Choroid plexus epithelial cell (primary cell): ENCODE measurements around the gene KCNJ5.

Source experiments
- DNase-seq: peaks from one replicate; pipeline ENCODE4 v3.0.0-alpha.2; 2010; ENCODE audit warnings: low read depth
- H3K4me3 ChIP-seq: 2 replicates; pipeline ENCODE4 v1.5.1; 2011; ENCODE audit warnings: low read depth, mild to moderate bottlenecking, control low read depth, low read length, moderate library complexity
- TF ChIP-seq, protein P1 (sequence below): conservative IDR thresholded peaks from 2 replicates; pipeline ENCODE4 v1.5.1; 2011; ENCODE audit warnings: low read depth, mild to moderate bottlenecking, control low read depth, inconsistent platforms, low read length, moderate library complexity

Gene KCNJ5

GRCh38 chr11:128942817-128943427, 51.8 kb downstream of the KCNJ5 start, which contains the start of gene TP53AIP1:
Gene TP53AIP1 (minus strand): TSS chr11:128942871. CDS start chr11:128937818, 5,053 bp downstream.
- TF ChIP-seq, protein P1, sequence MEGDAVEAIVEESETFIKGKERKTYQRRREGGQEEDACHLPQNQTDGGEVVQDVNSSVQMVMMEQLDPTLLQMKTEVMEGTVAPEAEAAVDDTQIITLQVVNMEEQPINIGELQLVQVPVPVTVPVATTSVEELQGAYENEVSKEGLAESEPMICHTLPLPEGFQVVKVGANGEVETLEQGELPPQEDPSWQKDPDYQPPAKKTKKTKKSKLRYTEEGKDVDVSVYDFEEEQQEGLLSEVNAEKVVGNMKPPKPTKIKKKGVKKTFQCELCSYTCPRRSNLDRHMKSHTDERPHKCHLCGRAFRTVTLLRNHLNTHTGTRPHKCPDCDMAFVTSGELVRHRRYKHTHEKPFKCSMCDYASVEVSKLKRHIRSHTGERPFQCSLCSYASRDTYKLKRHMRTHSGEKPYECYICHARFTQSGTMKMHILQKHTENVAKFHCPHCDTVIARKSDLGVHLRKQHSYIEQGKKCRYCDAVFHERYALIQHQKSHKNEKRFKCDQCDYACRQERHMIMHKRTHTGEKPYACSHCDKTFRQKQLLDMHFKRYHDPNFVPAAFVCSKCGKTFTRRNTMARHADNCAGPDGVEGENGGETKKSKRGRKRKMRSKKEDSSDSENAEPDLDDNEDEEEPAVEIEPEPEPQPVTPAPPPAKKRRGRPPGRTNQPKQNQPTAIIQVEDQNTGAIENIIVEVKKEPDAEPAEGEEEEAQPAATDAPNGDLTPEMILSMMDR = no peak
- no peak within 1 kb of the TSS for H3K4me3 ChIP-seq
- no peak for DNase-seq

GRCh38 chr11:128943428-128943976, 52.3 kb downstream of the KCNJ5 start:
- TF ChIP-seq, protein P1 = no peak
- DNase-seq = no peak
- no peak overlapping the region for H3K4me3 ChIP-seq

DNA sequence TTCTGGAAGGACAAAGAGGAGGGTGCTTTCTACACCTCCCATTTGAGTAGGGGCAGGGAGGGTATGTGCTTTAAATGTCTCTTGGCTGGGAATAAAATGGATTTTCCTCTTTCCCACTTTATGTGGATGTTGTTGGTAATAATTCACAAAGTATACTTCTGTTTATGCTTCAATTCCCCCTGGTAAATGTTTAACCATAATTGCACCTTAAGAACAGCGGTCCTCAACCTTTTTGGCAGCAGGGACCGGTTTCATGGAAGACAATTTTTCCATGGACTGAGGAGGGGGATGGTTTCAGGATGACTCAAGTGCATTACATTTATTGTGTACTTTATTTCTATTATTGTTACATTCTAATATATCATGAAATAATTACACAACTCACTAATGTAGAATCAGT, 55.5 kb downstream of the KCNJ5 start:
- no peak for DNase-seq
- TF ChIP-seq, protein P1 = no peak
- no peak overlapping the region for H3K4me3 ChIP-seq

GRCh38 chr11:128947773-128948172, 56.6 kb downstream of the KCNJ5 start:
- TF ChIP-seq, protein P1 = no peak
- H3K4me3 ChIP-seq = no peak overlapping the region
- no peak for DNase-seq

GRCh38 chr11:128948583-128948982, 57.4 kb downstream of the KCNJ5 start:
- TF ChIP-seq, protein P1 = peak; percentile 29
- no peak for DNase-seq
- H3K4me3 ChIP-seq = no peak overlapping the region

GRCh38 chr11:128949791-128950454, 58.8 kb downstream of the KCNJ5 start:
- peak; percentile 12 for DNase-seq
- TF ChIP-seq, protein P1 = no peak
- H3K4me3 ChIP-seq = no peak overlapping the region
